ENCODE data around the gene ABLIM3.
"Not testable (repeated sequence)": the region's sequence is repeated elsewhere in the genome, so short reads cannot be mapped to it uniquely, and the experiment has no call there.

Gene ABLIM3

DNA sequence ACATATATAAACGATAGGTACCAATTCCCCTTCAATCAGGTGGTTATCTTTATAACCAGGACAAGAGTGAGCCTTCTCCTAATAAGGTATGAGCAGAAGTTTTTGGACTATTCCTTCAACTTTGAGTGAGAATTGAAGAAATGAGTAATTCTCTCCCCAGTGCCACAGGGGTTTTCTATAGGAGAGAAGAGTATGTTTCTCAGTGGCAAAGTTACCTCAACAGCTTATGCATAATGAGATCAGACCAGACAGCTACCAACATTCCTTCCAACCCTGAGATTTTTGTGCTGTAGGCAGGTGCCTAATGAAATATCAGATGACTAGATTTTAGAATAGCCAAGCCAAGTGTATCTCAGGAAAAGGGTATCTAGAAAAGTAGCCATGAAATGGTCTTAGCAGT is 40.9 kb downstream of the ABLIM3 start:
- no peak overlapping the region for H3K4me3 ChIP-seq (ENCODE audit: low read length)
- H3K36me3 ChIP-seq (ENCODE audit: control insufficient read depth, insufficient read depth, low read length) = no peaks in the 10 kb centered on the region
- no peaks in the 10 kb centered on the region for H3K4me1 ChIP-seq (ENCODE audit: control insufficient read depth, insufficient read depth, low read length)
- H3K9ac ChIP-seq (ENCODE audit: low read length) = no peak overlapping the region
- no peaks in the 10 kb centered on the region for H3K9me3 ChIP-seq (ENCODE audit: control insufficient read depth, low read length)
- H3K27me3 ChIP-seq (ENCODE audit: control insufficient read depth, insufficient read depth, low read length) = no peaks in the 10 kb centered on the region

DNA sequence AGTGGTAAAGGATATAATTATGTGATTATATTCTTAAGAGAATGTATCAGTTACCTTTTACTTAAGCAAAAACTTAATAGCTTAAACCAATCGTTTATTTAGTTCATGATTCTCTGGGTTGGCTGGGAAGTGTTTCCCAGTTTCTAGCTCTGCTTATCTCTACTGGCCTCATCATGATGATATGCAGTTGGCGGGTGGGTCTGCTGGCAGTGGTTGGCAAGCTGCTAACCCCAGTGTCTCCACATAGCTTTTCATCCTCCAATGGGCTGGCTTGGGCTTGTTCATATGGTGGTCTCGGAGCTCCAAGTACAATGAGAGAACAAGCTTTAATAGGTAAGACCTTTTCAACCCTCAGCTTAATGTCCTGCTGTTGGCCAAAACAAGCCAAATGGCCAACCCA is 43.8 kb downstream of the ABLIM3 start:
- H3K4me1 ChIP-seq (ENCODE audit: control insufficient read depth, insufficient read depth, low read length) = no peaks in the 10 kb centered on the region
- no peak overlapping the region for H3K9ac ChIP-seq (ENCODE audit: low read length)
- H3K9me3 ChIP-seq (ENCODE audit: control insufficient read depth, low read length) = no peaks in the 10 kb centered on the region
- H3K27me3 ChIP-seq (ENCODE audit: control insufficient read depth, insufficient read depth, low read length) = no peaks in the 10 kb centered on the region
- no peaks in the 10 kb centered on the region for H3K36me3 ChIP-seq (ENCODE audit: control insufficient read depth, insufficient read depth, low read length)
- H3K4me3 ChIP-seq (ENCODE audit: low read length) = no peak overlapping the region

DNA sequence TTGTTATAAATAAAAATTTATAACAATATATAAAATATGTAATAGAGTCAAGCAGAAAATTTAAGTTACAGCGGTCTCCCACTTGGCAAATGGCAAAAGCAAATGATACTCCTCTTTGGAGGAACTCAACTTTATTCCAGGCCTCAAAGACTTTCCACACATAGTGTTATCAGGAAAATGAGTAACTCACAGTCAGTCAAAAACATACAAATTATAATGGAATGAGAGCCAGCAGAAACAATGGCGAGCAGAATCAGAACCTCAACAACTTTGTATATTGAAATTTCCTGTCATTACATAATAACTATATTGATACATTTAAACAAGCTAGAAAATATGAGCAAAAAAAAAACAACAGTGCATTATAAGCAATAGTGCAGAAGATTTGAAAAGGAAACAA is 45.2 kb downstream of the ABLIM3 start:
- Histone ChIP-seq H3K4me1 (ENCODE audit: control insufficient read depth, insufficient read depth, low read length) (no peaks in the 10 kb centered on the region), H3K4me3 (ENCODE audit: low read length) (no peak overlapping the region), H3K9ac (ENCODE audit: low read length) (no peak overlapping the region), H3K36me3 (ENCODE audit: control insufficient read depth, insufficient read depth, low read length) (no peaks in the 10 kb centered on the region), H3K27me3 (ENCODE audit: control insufficient read depth, insufficient read depth, low read length) (no peaks in the 10 kb centered on the region), H3K9me3 (ENCODE audit: control insufficient read depth, low read length) (no peaks in the 10 kb centered on the region)

DNA sequence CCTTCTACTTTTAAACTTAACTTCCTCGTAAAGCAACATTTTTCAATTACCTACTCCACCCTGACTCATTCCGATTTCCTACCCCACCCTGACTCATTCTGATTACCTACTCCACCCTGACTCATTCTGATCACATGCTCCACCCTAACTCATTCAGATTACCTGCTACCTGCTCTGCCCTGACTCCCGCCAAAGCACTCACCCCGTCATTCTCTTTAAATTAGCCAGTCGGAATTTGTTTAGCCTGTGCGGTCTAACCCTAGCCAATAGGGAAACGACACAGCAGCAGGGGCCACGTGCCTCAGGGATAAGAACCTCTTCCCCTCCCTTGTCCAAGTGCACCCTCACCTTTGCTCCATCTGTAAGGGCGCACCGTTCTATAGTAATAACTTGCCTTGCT is 46.3 kb downstream of the ABLIM3 start:
- not testable (repeated sequence) for H3K9me3 ChIP-seq (ENCODE audit: control insufficient read depth, low read length); H3K36me3 ChIP-seq (ENCODE audit: control insufficient read depth, insufficient read depth, low read length); H3K4me1 ChIP-seq (ENCODE audit: control insufficient read depth, insufficient read depth, low read length); H3K27me3 ChIP-seq (ENCODE audit: control insufficient read depth, insufficient read depth, low read length); H3K9ac ChIP-seq (ENCODE audit: low read length); H3K4me3 ChIP-seq (ENCODE audit: low read length)

DNA sequence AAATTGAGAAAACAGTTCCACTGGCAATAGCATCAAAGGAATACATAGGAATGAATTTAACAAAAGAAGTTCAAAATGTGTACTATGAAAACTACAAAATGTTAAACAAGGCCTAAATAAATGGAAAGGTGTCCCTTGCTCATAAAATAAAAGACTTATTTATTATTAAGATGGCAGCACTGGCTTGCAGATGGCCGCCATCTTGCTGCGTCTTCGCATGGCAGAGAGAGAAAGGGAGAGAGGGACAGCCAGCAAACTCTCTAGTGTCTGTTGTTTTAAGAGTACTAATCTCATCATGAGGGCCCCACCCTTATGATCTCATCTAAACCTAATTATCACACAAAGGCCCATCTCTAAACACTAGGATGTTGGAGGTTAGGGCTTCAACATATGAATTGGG is 47.1 kb downstream of the ABLIM3 start:
- Histone ChIP-seq H3K27me3 (ENCODE audit: control insufficient read depth, insufficient read depth, low read length) (no peaks in the 10 kb centered on the region), H3K9ac (ENCODE audit: low read length) (no peak overlapping the region), H3K4me1 (ENCODE audit: control insufficient read depth, insufficient read depth, low read length) (no peaks in the 10 kb centered on the region), H3K36me3 (ENCODE audit: control insufficient read depth, insufficient read depth, low read length) (no peaks in the 10 kb centered on the region), H3K9me3 (ENCODE audit: control insufficient read depth, low read length) (no peaks in the 10 kb centered on the region), H3K4me3 (ENCODE audit: low read length) (no peak overlapping the region)

DNA sequence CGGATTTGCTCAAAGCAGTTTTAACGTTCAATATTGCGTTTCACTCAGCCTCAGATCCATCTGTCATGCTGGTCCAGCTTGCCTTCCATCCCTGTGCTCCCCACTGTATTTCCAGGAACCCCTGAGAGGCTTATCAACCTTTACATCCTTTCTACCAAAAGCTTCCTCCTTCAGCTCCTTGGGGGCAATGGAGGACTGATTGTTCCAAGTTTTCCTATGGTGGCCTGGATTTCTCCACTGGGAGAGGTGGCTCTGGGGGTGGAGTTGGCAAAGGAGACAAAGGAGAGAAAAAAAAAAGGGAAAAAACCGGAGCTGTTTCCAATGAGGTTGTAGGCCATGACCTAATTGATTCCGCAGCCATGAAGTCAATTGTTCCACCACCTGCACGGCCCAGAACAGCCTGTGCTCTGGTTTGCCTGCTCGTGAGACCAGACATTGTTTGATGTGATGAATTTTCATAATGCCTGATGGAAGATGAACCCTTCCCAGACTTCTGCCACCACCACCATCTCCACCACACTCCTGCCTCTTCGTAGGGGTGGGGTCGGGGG is 54.1 kb downstream of the ABLIM3 start:
- Histone ChIP-seq H3K27me3 (ENCODE audit: control insufficient read depth, insufficient read depth, low read length) (no peaks in the 10 kb centered on the region), H3K4me1 (ENCODE audit: control insufficient read depth, insufficient read depth, low read length) (no peaks in the 10 kb centered on the region), H3K36me3 (ENCODE audit: control insufficient read depth, insufficient read depth, low read length) (no peaks in the 10 kb centered on the region), H3K9me3 (ENCODE audit: control insufficient read depth, low read length) (no peaks in the 10 kb centered on the region), H3K4me3 (ENCODE audit: low read length) (no peak overlapping the region), H3K9ac (ENCODE audit: low read length) (no peak overlapping the region)

DNA sequence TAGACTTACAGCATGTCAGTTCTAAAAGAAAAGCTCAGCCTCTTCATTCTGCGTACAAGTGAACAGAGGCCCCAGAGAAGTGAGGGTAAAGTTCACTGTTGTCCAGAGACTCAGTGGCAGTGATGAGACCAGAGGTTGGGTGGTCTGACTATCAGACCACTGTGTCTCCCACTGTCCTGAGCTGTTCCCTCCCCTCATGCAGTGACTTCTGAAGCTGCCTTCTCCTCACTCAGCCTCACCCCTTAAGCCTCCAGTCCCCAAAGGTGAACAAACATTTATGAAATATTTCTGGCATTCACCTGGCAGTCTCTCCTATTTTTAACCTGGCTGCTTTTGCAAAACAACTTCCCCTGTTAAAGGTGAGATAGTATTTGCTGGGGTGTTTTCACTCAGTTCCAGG is 54.7 kb downstream of the ABLIM3 start:
- H3K36me3 ChIP-seq (ENCODE audit: control insufficient read depth, insufficient read depth, low read length) = no peaks in the 10 kb centered on the region
- no peak overlapping the region for H3K9ac ChIP-seq (ENCODE audit: low read length)
- H3K9me3 ChIP-seq (ENCODE audit: control insufficient read depth, low read length) = no peaks in the 10 kb centered on the region
- H3K4me1 ChIP-seq (ENCODE audit: control insufficient read depth, insufficient read depth, low read length) = no peaks in the 10 kb centered on the region
- no peak overlapping the region for H3K4me3 ChIP-seq (ENCODE audit: low read length)
- H3K27me3 ChIP-seq (ENCODE audit: control insufficient read depth, insufficient read depth, low read length) = no peaks in the 10 kb centered on the region

DNA sequence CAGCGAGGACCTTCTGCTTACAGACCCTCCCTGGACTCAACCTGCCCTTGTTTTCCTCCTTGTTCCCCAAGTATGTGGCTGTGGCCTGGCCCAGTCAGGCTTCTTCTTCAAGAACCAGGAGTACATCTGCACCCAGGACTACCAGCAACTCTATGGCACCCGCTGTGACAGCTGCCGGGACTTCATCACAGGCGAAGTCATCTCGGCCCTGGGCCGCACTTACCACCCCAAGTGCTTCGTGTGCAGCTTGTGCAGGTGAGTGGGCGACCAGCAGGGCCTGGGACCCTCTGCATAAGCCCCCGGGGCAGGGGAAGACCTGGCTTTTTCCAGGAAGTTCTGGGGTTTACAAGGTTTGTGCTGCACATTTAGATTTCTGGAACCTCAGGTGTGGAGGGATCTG is 56.9 kb downstream of the ABLIM3 start:
- Histone ChIP-seq H3K4me1 (ENCODE audit: control insufficient read depth, insufficient read depth, low read length) (no peaks in the 10 kb centered on the region), H3K27me3 (ENCODE audit: control insufficient read depth, insufficient read depth, low read length) (no peaks in the 10 kb centered on the region), H3K9ac (ENCODE audit: low read length) (no peak overlapping the region), H3K9me3 (ENCODE audit: control insufficient read depth, low read length) (no peaks in the 10 kb centered on the region), H3K36me3 (ENCODE audit: control insufficient read depth, insufficient read depth, low read length) (no peaks in the 10 kb centered on the region), H3K4me3 (ENCODE audit: low read length) (no peak overlapping the region)

DNA sequence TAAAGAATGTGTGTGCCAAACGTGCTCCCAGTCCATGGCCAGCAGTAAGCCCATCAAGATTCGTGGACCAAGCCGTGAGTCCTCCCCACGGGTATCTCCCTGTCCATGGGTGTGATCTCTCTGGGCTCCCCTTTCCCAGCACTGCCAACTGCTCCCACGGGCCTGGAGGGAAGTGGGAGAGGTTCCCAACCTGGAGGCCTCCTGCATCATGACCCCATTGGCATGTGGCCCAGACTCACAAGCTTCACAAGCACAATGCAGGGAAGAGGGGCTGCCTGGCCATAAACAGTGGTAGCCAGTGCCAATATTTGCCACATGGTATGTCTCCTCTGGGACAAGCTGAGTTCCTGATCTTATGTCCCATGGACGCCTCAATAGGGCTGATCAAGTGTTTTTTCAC is 59.1 kb downstream of the ABLIM3 start:
- Histone ChIP-seq H3K9ac (ENCODE audit: low read length) (no peak overlapping the region), H3K4me3 (ENCODE audit: low read length) (no peak overlapping the region), H3K36me3 (ENCODE audit: control insufficient read depth, insufficient read depth, low read length) (no peaks in the 10 kb centered on the region), H3K4me1 (ENCODE audit: control insufficient read depth, insufficient read depth, low read length) (no peaks in the 10 kb centered on the region), H3K27me3 (ENCODE audit: control insufficient read depth, insufficient read depth, low read length) (no peaks in the 10 kb centered on the region), H3K9me3 (ENCODE audit: control insufficient read depth, low read length) (no peaks in the 10 kb centered on the region)

DNA sequence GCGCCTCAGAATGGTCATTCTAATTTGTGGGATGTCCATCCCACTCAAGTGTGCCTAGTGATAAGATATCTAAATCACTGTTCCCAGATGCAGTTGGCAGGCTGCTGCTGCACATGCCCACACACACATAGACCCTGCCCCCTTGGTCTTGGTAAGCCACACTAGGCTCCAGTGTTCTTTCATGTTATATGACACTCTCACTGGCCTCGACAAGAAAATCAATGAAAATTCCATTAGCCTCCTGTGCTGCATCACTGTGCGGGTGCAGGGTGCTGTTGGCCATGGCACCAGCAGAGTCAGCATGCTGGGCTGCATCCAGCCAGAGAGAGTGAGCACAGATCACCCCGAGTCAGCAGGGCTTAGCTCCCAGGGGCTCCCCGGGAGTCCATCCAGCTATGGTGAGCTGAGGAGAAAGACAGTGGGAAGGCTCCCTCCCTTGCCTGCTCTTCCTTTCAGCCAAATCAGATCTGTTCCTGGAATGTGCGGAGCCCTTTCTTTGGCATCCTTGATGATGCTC is 59.9 kb downstream of the ABLIM3 start:
- no peaks in the 10 kb centered on the region for H3K4me1 ChIP-seq (ENCODE audit: control insufficient read depth, insufficient read depth, low read length)
- H3K4me3 ChIP-seq (ENCODE audit: low read length) = no peak overlapping the region
- no peaks in the 10 kb centered on the region for H3K9me3 ChIP-seq (ENCODE audit: control insufficient read depth, low read length)
- H3K36me3 ChIP-seq (ENCODE audit: control insufficient read depth, insufficient read depth, low read length) = no peaks in the 10 kb centered on the region
- H3K9ac ChIP-seq (ENCODE audit: low read length) = no peak overlapping the region
- no peaks in the 10 kb centered on the region for H3K27me3 ChIP-seq (ENCODE audit: control insufficient read depth, insufficient read depth, low read length)

DNA sequence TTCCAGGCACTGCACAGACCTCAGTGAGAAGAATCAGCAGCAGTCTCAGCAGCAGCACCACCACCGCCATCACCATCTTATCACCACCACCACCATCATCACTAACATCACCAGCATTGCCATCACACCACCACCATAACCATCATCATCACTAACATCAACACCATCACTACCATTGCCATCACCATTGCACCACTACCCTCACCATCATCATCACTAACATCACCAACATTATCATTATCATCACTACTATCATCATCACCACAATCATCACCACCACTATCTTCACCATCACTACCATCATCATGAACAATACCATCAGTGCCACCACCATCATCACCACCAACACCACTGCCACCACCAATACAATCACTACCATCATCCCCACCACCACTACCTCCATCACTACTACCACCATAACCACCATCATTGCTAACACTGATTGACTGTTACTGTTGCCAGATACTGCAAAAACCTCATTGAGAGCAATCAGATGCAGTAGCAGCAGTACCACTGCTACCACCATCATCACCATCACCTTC is 61.7 kb downstream of the ABLIM3 start:
- no peak overlapping the region for H3K4me3 ChIP-seq (ENCODE audit: low read length)
- H3K36me3 ChIP-seq (ENCODE audit: control insufficient read depth, insufficient read depth, low read length) = no peaks in the 10 kb centered on the region
- no peaks in the 10 kb centered on the region for H3K9me3 ChIP-seq (ENCODE audit: control insufficient read depth, low read length)
- no peaks in the 10 kb centered on the region for H3K4me1 ChIP-seq (ENCODE audit: control insufficient read depth, insufficient read depth, low read length)
- no peak overlapping the region for H3K9ac ChIP-seq (ENCODE audit: low read length)
- no peaks in the 10 kb centered on the region for H3K27me3 ChIP-seq (ENCODE audit: control insufficient read depth, insufficient read depth, low read length)

DNA sequence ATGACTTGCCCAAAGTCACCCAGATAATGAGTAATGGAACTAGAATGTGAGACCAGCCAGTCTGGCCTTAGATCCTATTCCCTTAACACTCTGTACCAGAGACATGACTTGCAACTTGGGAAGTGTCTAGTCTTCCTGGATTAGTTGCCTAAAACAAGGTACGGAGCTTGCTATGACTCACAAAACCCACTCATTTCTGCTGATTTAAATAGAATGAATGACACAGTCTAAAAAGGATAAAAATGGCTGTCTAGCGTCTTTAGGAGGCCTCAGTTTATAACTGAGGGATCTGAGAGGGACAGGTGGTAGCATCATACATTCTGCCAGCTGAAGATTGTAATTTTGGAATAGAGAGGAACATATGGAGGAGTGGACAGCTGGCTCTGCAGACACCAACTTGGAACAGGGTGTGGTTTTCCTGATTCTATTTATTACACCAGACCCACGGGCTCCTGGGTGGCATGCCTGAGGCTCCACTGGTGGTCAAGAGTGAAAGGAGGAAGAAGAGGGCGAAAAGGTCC is 62.7 kb downstream of the ABLIM3 start:
- Histone ChIP-seq H3K4me1 (ENCODE audit: control insufficient read depth, insufficient read depth, low read length) (no peaks in the 10 kb centered on the region), H3K9me3 (ENCODE audit: control insufficient read depth, low read length) (no peaks in the 10 kb centered on the region), H3K27me3 (ENCODE audit: control insufficient read depth, insufficient read depth, low read length) (no peaks in the 10 kb centered on the region), H3K9ac (ENCODE audit: low read length) (no peak overlapping the region), H3K36me3 (ENCODE audit: control insufficient read depth, insufficient read depth, low read length) (no peaks in the 10 kb centered on the region), H3K4me3 (ENCODE audit: low read length) (no peak overlapping the region)
